Pancreas (tissue), 10 donors: ENCODE measurements around the gene RPS28. TPM values are rescaled to one million over a fixed set of nuclear protein-coding genes. Genes with fewer than 3 reads are reported as not detected.

ENCODE experiments used
- ATAC-seq, 4 donors: fragments of 200-7000 bp; cut with Tn5 transposase; one replicate each; pipeline versions ENCODE4 v1.8.0 to v1.9.1; 2020; ENCODE audit warnings: mild to moderate bottlenecking in 4 of 4, moderate library complexity in 4 of 4
- DNase-seq, 6 donors: peaks; one replicate each; pipeline ENCODE4 v3.0.0-alpha.2; 2020
- FAIRE-seq: peaks from 2 replicates; lab custom pipeline; 2012; peaks lifted over from hg19 to GRCh38; lab: Jason Lieb, UNC
- H3K27ac ChIP-seq, 4 donors: fragments of 200-600 bp; sonication (generic); 1 replicate in 3 of 4; 2 replicates in 1 of 4; pipeline versions ENCODE4 v1.5.0 to v1.8.0; 2020
- H3K27me3 ChIP-seq, 4 donors: fragments of 200-600 bp; one replicate each; pipeline ENCODE4 v1.8.0; 2021
- H3K36me3 ChIP-seq, 3 donors: fragments of 200-600 bp; sonication (generic) in 1 of 3; one replicate each; pipeline versions ENCODE4 v1.5.0 to v1.8.0; 2020 to 2021
- H3K4me1 ChIP-seq, 3 donors: fragments of 200-600 bp; one replicate each; pipeline ENCODE4 v1.8.0; 2021
- H3K4me3 ChIP-seq, 4 donors: fragments of 200-600 bp; sonication (generic) in 2 of 4; one replicate each; pipeline versions ENCODE4 v1.5.0 to v1.8.0; 2020 to 2021
- H3K9me3 ChIP-seq, 4 donors: fragments of 200-600 bp; one replicate each; pipeline ENCODE4 v1.8.0; 2021
- CTCF ChIP-seq, 4 donors: fragments of 200-600 bp; sonication (generic) in 3 of 4; IDR thresholded peaks; one replicate each; pipeline versions ENCODE4 v1.5.0 to v1.8.0; 2021; ENCODE audit warnings: antibody characterized with exemption in 4 of 4
- WGBS, 2 donors: extraction: QIAGEN DNeasy Blood & Tissue Kit; methylation state at CpG; one replicate each; pipeline ENCODE4 v1.1.7; 2013; 5-methylcytosine and 5-hydroxymethylcytosine counted together
- intact Hi-C, 3 donors: fragments of 100-400 bp; cut with DNase I; formaldehyde crosslinking; loops; one replicate each; pipeline versions ENCODE4 v1.11.1 to v1.14.2; 2022
- polyA plus RNA-seq, 2 donors: library from polyadenylated mRNA; stranded (reverse); fragments of 200-250 nt; gene quantifications; one replicate each; pipeline ENCODE4 v1.2.3, GENCODE V29; 2013
- total RNA-seq, 6 donors: library from RNA; stranded (reverse); fragmentation: NEBNext Ultra II Directional in 4 of 6; extraction: Animal tissue kit (Norgen Biotek cat#: 25700) in 4 of 6; gene quantifications; one replicate each; pipeline versions ENCODE4 v1.2.1 to v1.2.4, GENCODE V29; 2021 to 2023
- donor health status: healthy with polysubstance abuse.
- donor health status: DM: no; HTN: no; CAD: no; lungs with moderate emphysema.
- donor health status: DM: no; HTN: no; CAD: no.
- donor health status: control.
- donor health status: control.
- donor health status: Bipolar disorder and iron deficiency.
- donor health status: DM: yes; HTN: yes; CAD: no.
- donor health status: DM: no; HTN: no; CAD: no.
- donor health status: DM: no; HTN: no; CAD: no.
- donor health status: DM: yes; HTN: yes; CAD: no.

The RPS28 gene
- total and polyA plus RNA-seq, 8 donors = 706 to 1,524 (median 1,001) TPM

- Histone ChIP-seq H3K4me1 (peaks cover 0 to 3% (median 0%) of the 10 kb centered on the region in 3 donors), H3K27ac (no peak overlapping the region), H3K4me3 (no peak overlapping the region), H3K27me3 (peaks cover 0 to 24% (median 8%) of the 10 kb centered on the region in 4 donors), H3K9me3 (no peaks in the 10 kb centered on the region), H3K36me3 (no peaks in the 10 kb centered on the region)
- no peak for TF ChIP-seq CTCF (IDR thresholded peaks at IDR 0.05)
- DNase-seq (peak in 1 of 6 donors; percentile 20), FAIRE-seq (no peak), ATAC-seq (no peak)
- intact Hi-C loops = no loop called here
- WGBS, 2 donors = 67 to 82% methylated on average over 8 of the region's 8 CpGs
Measured at GRCh38 chr19:8331263-8331845, 10.1 kb downstream of the RPS28 start.

- Histone ChIP-seq H3K36me3 (no peaks in the 10 kb centered on the region), H3K4me3 (peak overlapping the region in 1 of 4 donors; percentile 41), H3K27ac (no peak overlapping the region), H3K27me3 (peaks cover 0 to 24% (median 8%) of the 10 kb centered on the region in 4 donors), H3K4me1 (peaks cover 0 to 3% (median 0%) of the 10 kb centered on the region in 3 donors), H3K9me3 (no peaks in the 10 kb centered on the region)
- TF ChIP-seq CTCF (IDR thresholded peaks at IDR 0.05) = no peak
- WGBS, 2 donors = 12 to 16% methylated on average over 49 to 52 of the region's 52 CpGs
- peak in 1 of 4 donors; percentile 32 for ATAC-seq
- intact Hi-C loops = no loop called here
- DNase-seq = peak in 2 of 6 donors; percentile 60 to 73
- no peak for FAIRE-seq
Measured at GRCh38 chr19:8332976-8333766, 11.9 kb downstream of the RPS28 start.

- H3K36me3 ChIP-seq = no peaks in the 10 kb centered on the region
- H3K27ac ChIP-seq = no peak overlapping the region
Measured at GRCh38 chr19:8333767-8334457, 12.6 kb downstream of the RPS28 start.

More at GRCh38 chr19:8333767-8334457, 12.6 kb downstream of the RPS28 start:
- WGBS, 2 donors = 10 to 18% methylated on average over 45 to 48 of the region's 48 CpGs
- Histone ChIP-seq H3K4me1 (peaks cover 0 to 3% (median 0%) of the 10 kb centered on the region in 3 donors), H3K4me3 (peak overlapping the region in 1 of 4 donors; percentile 41), H3K27me3 (peaks cover 0 to 24% (median 8%) of the 10 kb centered on the region in 4 donors), H3K9me3 (no peaks in the 10 kb centered on the region)
- FAIRE-seq (no peak), ATAC-seq (peak in 2 of 4 donors; percentile 18 to 19), DNase-seq (peak in 2 of 6 donors; percentile 61 to 70)
- no peak for TF ChIP-seq CTCF (IDR thresholded peaks at IDR 0.05)
- intact Hi-C loops = no loop called here
